GM19438 (cell line): ENCODE data around the gene CYFIP1.
"Not testable (repeated sequence)": the region's sequence is repeated elsewhere in the genome, so short reads cannot be mapped to it uniquely, and the experiment has no call there.

Source experiments
- ATAC-seq: cut with Tn5 transposase; IDR thresholded peaks from one replicate; pipeline ENCODE4 v1.9.1; 2021; ENCODE audit warnings: low read depth; ENCODE audit not compliant: unreplicated experiment

CYFIP1 gene

GRCh38 chr15:22980189-22981050 is at the start of gene CYFIP1:
Gene CYFIP1 (minus strand): TSS chr15:22980368. CDS start chr15:22947285, 33,083 bp downstream.
- peak; percentile 71 for ATAC-seq

DNA sequence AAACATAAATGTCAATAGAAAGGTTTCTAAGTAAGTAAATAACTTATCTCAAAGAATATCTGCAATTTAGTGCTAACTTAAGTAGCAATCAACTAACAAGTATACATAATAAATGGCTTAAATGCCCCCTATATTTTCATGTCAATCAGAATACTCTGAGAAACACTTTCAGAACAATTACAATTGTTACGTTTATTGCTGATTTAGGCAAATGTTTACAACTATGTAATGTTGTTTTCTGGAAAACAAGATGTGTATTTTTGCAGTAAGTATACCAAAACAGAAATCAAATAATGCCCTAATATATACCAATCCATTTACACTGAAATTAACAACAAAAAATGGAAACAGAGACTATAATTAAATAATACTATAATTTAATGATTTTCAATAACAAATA is 46.0 kb upstream of the CYFIP1 start:
- ATAC-seq = no peak

- ATAC-seq = no peak
Measured at GRCh38 chr15:23022156-23022555, 42.0 kb upstream of the CYFIP1 start.

DNA sequence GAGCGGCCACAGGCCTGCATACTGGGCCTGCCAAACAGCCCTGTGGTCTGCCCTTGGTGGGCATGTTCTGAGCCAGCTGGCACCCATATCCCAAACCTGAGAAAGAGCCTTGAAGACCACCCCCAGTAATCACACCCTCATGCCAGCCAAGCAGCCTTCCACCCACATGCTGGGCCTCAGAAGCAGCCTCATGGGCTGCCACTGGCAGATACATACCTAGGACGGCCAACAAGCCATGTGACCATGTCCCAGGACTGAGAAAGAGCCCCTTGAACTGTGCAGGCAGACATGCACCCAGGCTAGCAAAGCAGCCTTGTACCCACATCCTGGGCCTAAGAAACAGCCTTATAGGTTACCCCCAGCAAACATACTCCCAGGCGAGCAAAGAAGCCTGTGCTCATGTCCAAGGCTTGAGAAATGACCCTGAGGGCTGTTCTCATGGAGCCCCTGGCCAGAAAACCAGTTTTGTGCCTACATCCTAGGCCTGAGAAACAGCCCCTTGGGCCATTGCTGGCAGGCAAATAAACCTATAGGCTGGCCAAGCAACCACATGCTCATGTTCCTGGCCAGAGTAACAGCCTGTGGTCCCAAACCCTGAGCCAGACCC is 34.3 kb upstream of the CYFIP1 start:
- no peak for ATAC-seq

- ATAC-seq = no peak
Measured at GRCh38 chr15:23013681-23014080, 33.5 kb upstream of the CYFIP1 start.

DNA sequence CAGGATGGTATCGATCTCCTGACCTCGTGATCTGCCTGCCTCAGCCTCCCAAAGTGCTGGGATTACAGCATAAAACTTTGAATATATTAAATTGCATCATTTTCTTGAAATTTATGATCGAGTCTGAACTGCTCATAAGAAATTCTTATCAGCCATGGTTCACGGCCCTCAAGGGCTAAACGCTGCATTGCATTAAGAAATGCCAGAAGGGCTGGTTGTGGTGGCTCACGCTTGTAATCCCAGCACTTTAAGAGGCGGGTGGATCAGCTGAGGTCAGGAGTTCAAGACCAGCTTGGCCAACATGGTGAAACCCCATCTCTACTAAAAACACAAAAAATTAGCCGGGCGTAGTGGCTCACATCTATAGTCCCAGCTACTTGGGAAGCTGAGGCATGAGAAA is 32.4 kb upstream of the CYFIP1 start:
- not testable (repeated sequence) for ATAC-seq

- no peak for ATAC-seq
Measured at GRCh38 chr15:23003736-23004135, 23.6 kb upstream of the CYFIP1 start.

- no peak for ATAC-seq
Measured at GRCh38 chr15:23002920-23003319, 22.8 kb upstream of the CYFIP1 start.

- no peak for ATAC-seq
Measured at GRCh38 chr15:22995795-22996194, 15.6 kb upstream of the CYFIP1 start.

GRCh38 chr15:22992024-22992326 is 11.8 kb upstream of the CYFIP1 start:
- no peak for ATAC-seq

- no peak for ATAC-seq
Measured at GRCh38 chr15:22989576-22990477, 9.7 kb upstream of the CYFIP1 start.

DNA sequence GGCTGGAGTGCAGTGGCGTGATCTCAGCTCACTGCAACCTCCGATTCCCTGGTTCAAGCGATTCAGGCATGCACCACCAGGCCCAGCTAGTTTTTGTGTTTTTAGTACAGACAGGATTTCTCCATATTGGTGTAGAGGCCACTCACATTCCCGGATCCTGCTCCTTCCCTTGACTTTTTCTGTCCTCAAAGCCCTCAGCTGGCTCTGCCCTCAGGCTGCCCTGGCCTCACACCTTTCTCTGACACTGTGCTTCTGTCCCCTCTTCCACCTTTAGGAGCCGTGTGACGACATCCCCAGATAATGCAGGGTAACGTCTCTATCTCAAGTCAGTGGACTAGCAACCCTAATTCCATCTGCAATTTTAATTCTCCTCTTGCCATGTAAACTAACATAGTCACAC is 8.6 kb upstream of the CYFIP1 start:
- no peak for ATAC-seq

DNA sequence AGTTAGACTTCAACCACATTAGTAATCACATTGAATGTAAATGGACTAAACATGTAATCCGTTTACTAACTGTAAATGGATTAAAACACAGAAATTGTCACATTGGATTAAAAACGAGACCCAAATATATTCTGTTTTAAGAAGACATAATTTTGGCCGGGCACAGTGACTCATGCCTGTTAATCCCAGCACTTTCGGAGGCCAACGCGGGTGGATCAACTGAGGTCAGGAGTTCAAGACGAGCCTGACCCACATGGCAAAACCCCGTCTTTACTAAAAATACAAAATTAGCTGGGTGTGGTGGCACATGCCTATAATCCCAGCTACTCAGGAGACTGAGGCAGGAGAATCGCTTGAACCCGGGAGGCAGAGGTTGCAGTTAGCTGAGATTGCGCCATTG is 1.8 kb upstream of the CYFIP1 start:
- not testable (repeated sequence) for ATAC-seq

DNA sequence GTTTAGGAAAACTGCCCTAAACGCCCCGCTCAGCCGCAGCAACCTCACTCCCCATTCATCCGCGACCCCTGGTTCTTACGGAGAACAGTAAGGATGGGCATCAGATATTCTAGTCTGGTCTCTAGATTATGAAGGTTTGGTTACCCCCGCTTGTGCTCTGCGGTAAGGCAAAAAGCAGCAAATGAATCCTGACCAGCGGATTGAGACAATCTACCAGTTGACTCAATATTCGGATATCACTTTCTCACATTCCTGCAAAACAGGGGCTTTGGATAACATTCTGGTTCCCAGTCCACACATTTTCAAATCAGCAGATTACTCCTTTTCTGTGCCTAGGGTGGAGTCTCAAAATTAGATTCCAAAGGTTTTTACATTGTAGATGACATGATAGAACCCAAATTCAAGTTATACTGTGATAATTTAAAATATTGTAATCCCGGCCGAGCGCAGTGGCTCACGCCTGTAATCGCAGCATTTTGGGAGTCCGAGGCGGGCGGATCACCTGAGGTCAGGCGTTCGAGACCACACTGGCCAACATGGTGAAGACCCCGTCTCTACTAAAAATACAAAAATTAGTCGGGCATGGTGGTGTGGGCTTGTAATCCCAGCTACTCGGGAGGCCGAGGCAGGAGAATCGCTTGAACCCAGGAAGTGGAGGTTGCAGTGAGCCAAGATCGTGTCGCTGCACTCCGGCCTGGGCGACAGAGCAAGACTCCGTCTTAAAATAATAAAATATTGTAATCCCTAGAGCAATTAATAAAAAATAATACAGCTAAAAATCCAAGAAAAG is 1.1 kb upstream of the CYFIP1 start:
- ATAC-seq = no peak

DNA sequence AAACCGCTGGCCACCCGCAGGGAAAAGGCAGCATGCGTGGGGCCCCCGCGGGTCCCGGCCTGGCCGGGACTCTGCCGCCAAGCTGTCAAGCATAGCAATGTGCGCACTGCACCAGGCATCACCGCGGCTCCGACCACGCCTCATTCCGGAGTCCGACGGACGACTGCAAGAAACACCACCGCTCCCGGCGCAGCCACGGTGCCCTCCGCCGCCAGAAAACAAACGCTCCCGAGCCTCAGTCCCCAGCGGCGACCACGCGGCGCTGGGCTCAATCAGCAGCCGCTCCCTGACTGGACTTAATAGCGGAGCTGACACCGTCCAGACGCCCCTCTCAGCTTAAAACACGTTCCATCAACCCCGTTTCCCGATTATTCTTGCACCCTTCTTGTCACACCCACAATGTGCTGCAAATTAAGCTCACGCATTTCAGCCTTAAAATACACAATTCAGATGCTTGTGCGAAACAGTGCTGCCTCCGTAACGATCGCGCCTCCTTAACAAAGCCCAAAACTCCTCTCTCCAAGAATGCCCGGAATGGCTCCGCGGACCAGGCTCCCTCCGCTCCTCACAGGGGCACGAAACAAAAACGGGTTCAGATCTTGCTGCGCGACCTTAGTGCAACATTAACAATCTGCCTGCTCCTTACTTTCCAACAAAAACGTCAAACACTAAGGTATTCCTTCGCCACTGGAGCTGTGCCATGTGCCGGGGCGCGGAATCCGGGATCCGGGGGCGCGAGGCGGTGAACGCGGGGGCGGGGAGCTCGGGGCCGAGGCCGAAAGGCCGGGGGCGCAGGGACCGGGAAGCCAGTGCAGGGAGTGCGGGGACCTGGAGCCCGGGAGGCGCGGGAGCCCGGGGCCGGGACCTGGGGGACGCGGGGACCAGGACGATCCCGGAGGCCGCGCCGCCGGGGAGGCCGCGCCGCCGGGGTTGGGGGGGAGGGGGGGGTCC is 655 bp downstream of the CYFIP1 start:
- peak; percentile 70 for ATAC-seq

DNA sequence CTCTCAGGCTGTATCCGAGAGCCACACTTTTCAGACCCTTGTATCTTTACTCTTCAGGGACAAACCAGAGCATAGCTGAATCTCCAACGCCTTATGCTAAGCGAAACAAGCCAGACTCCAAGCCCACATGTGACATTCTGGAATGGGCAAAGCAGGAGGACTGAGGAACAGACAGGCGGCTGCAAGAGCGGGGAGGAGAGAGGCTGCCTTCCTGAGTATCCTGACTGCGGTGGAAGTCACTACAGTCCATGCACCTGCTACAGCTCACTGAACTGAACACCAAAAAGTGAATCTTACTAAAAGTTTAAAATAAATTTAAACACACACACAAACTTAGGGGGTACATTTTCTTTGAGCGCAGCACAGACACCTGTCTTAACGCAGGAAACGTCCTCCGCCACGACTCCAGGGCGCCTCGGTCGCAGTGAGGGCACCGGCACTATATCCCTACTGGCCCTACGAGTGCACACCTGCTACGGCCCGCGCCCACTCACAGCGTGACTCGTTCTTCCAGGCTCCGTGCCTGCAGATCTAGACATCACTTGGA is 1.4 kb downstream of the CYFIP1 start:
- ATAC-seq = peak; percentile 48

- ATAC-seq = no peak
Measured at GRCh38 chr15:22974745-22975144, 5.4 kb downstream of the CYFIP1 start.

DNA sequence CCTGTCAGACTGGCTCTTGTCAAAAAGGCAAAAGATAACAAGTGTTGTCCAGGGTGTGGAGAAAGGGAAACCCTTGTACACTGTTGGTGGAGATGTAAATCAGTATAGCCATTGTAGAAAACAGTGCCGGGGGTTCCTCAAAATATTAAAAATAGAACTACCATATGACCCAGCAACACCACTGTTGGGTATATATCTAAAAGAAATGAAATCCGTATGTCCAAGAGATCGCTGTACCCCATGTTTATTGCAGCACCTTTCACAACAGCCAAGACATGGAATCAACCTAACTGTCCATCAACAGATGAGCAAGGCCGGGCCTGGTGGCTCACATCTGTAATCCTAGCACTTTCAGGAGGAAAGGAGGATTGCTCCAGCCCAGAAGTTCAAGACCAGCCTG is 6.2 kb downstream of the CYFIP1 start:
- ATAC-seq = no peak

GRCh38 chr15:22973286-22973685 is 6.9 kb downstream of the CYFIP1 start:
- ATAC-seq = peak; percentile 85
